Esophagus mucosa (tissue), 1 donor: ENCODE data around the gene MACROD2. TPM values are rescaled to one million over a fixed set of nuclear protein-coding genes. Genes with fewer than 3 reads are reported as not detected.
"Not testable (repeated sequence)": the region's sequence is repeated elsewhere in the genome, so short reads cannot be mapped to it uniquely, and the experiment has no call there.

Source experiments
- ATAC-seq: fragments of 200-7000 bp; cut with Tn5 transposase; one replicate; pipeline ENCODE4 v1.9.1; 2020
- total RNA-seq: library from RNA; stranded (reverse); gene quantifications from one replicate; pipeline ENCODE4 v1.2.4, GENCODE V29; 2023
- donor health status: DM: yes; HTN: yes; CAD: no.

Gene MACROD2
- total RNA-seq, 1 donor from 2014 or later: 2.2 TPM

DNA sequence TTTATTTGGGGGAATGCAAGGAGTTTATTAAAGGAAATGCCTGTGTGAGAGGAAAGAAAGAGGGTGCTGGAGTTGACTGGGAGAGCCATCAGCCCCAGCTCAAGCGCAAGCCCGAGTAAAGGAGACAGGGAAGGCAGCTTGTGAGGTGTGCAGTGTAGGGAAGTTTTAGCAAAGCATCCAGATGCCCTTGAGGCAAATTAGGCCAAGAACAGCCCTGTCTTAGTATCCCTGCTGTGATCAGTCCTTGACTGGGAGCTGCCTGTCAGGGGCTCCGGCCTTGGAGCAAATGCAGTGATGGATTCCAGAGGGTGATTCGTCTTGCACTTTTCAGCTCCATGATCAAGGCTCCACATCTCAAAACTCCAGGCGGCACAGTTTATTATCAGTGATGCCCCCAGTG is 2016.2 kb downstream of the MACROD2 start:
- ATAC-seq: no peak

DNA sequence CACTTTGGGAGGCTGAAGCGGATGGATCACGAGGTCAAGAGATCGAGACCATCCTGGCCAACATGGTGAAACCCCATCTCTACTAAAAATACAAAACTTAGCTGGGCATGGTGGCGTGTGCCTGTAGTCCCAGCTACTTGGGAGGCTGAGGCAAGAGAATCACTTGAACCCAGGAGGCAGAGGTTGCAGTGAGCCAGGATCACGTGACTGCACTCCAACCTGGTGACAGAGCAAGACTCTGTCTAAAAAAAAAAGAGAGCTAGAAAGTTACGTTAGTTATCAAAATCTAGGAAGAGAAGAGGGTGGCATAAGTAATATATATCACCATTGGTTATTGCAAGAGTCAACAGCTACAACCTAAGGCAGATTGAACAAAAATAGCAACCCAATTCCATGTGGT is 2017.6 kb downstream of the MACROD2 start:
- not testable (repeated sequence) for ATAC-seq

DNA sequence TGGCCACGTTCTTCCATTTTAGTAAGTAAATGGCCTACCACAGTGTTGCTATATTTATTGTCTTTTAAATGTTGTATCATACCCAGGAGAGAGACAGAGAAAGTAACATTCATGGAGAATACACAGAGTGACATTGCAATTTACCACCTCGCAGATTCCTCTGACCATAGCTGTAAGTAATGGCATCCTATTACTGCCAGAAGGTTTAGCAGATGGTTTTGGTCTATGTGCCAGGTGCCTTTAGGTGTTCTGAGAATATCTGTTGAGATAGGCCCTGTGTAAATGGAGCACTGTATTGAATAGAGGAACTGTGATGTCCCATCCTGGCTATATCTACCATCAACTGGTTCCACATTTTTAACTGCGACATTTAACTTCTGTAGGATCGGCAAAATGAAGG is 2018.3 kb downstream of the MACROD2 start:
- no peak for ATAC-seq

DNA sequence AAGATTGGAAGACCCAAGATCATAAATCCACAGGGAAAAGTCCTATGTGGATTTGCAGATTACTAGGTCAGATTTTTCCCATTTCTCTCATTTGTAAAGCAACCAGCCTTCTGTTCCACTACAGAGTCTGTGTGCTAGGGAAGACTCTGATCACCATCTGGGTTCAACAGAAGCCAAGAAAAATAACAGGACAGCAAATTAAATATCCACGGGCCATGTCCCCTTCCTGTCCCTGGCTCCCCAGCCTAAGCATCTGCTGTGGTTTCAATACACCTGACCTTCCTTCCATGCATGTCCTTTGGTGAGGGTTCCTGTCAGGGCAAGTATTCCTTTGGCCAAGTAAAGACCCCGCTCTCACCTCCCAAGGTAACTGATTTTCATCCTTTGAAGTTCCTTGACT is 2019.1 kb downstream of the MACROD2 start:
- no peak for ATAC-seq

DNA sequence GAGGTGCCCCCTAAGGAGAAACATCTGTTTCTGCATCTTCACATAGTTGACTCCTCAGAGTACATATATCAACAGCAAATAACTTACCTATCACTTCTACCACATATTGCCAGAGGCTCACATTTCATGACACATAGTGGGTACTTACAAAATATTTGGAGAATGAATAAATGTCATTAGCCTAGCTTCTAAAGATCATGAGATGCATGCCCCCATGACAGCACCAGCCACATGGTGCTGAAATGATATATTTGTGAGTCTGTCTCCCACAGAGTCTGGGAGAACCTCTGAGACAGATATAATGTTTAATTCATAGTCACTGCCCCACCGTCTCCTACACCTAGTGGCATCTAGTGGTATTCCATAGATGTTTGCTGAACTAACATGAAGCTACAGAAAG is 2022.3 kb downstream of the MACROD2 start:
- ATAC-seq: no peak

DNA sequence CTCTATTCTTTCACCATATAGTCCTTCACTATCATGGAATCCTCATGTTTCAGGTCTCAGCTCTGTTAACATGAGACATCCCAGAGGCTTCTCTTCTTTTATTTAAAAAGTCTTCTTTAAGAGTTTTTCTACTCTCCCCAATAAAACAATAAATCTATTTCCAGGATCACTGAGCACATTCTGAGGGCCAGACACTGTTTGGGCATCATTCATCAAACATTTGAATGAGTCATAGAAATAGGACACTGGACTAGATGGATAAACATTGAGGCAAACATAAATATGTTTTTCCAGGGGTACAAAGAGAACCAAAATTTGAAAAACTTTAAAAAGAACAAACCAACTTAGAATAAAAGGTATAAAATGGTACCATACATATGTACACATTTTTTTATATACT is 2023.6 kb downstream of the MACROD2 start:
- ATAC-seq: no peak

DNA sequence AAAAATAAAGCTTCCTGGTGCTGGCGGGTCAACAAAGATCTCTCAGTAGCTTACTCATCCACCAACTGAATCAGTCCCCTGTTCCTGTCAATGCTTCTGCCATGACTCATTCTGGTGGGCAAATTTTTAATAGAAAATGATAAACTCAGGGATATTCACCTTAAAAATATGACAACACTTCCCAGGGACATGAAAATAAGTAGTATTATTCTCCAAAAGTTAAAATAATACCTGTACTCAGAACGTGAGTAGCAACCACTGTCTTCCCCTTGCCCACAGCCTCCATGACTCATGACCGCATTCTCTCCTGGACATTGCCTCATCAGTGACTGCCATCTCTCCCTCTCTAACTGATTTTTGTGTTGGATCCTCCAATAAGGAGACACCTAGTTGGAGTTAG is 2025.7 kb downstream of the MACROD2 start:
- ATAC-seq: no peak

DNA sequence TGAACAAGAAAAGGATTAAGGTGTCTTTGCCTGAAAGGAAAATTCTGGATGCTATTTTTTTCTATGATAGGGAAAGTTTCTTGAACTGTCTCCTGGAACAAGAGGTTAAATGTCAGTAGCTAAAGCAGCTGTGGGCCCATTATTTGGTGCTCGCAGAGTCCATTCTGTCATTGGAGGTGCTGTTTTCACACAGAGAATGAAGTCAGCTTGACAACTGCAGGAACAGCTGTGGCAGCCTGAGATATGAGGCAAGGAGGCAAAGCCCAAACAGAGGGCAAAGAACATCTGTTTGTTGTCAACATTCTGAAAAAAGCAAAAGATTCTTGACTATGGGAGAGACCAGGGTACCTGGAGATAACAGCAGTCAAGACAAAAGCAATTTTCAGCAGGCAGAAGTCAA is 2029.8 kb downstream of the MACROD2 start:
- ATAC-seq: no peak

DNA sequence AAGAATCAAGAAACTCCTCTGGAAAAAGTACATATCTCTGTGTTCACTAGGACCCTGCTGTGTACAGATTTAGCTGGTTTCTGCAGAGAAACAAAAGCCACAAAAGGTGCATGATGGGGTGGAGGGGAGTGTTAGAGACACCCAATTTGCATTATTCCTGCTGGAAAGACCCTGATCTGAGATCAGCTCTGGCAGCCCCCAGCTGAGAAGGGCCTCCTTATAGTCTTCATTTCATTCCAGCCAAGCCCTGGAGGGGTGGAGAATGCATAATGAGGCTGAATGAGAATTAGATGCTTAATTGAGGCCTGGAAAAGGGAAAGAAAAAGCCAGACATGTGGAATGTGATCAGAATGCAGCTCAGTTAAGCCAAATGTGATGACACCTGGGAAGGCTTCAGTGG is 2032.4 kb downstream of the MACROD2 start:
- ATAC-seq: no peak

DNA sequence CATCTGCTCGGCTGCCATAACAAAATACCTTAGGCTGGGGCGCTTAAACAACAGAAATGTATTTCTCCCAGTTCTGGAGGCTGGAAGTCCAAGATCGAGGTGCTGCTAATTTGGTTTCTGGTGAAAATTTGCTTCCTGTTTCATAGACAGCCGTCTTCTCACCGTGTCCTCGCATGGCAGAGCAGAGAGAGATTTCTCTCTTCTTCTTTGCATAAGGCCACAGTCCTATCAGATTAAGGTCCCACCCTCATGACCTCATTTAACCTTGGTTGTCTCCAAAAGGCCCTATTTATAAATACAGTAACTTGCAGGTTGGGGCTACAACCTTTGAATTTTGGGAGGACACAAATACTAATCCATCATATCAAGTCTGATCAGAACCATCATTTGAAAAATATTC is 2033.6 kb downstream of the MACROD2 start:
- no peak for ATAC-seq

DNA sequence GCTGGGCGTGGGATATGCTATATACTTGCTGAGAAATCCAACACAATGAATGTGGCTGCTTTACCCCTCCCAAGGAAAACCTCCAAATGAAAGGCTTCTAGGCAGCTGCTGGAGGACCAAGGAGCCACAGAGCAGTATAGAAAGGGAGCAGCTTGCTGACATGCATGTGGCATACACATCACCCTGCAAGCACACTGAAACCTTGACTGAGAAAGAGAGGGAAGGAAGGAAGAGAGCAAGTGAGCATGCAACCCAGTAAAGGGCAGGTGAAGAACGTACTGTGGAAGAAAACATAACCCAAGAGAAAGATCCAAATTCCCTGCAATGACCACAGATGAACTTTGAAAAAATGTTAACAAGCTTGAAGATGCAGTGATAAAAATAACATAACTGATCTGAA is 2034.9 kb downstream of the MACROD2 start:
- no peak for ATAC-seq

DNA sequence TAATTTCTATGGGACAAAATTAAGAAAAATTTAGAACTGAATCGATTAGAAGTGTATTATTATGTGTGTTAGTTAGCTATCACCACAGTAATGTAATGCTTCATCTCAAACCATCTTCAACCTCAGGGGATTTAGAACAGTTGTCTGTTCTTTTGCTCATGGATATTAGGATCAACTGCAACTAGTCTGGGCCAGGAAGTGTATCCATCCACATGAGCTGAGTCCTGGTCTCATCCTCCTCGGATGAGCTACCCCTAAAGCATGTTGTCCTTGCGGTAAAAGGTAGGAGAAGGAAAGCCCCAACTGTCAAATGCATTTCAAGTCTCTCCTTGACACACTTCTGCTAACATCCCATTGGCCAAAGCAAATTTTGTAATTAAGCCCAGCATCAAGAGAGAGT is 2040.3 kb downstream of the MACROD2 start:
- no peak for ATAC-seq

DNA sequence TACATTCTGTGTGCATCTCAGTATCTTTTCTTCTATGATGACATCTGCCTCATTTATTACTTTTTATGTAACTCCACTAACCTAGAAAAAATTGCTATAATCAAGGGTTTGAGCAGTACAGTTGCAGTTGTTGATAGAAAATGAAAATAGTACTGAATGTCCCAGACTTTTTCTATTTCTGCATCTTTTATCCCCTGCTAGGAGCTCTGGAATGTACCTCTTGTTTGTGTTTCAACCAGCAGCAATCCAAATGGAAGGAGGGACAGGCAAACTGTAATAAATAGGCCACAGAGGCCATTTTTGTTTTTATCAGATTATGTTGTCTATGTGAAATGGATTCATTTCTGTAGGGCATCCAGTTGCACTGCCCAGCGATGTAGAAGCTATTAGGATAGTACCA is 2041.0 kb downstream of the MACROD2 start:
- no peak for ATAC-seq

DNA sequence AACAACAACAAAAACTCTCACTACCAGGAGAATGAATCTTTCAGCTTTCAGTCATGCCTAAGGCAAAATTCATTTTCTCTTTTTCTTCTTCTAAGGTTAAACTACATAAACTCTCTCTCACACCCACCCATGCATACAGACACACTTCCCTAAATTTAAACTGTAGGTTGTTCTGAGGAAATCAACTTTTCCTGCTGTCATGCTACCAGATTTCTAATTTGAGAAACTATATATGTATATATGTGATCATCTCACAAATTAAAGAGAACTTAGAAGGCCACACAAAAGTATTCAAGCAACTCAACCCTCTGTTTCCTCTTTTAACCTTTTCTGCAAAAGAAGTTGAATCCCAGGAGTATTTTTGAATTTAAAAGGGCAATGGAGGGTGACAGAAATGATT is 2045.4 kb downstream of the MACROD2 start:
- no peak for ATAC-seq

DNA sequence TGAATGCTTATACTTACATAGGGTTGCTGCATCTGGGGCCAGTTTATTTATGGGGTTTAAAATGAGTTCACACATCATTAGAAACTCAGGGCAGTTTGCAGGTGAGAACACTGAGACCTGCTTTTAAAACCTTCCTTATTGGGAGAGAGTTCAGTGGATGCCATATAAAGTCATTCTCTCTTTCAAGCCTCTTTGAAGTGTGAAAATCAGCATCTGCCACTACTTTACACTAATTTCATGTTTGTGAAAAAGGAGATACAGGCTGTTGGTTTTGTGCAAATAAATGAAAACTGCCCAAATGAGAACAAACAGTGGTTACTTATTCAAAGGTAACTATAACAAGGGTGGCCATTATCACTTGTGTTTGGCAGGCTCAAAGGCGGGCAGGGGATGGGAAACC is 2047.4 kb downstream of the MACROD2 start:
- ATAC-seq: no peak

DNA sequence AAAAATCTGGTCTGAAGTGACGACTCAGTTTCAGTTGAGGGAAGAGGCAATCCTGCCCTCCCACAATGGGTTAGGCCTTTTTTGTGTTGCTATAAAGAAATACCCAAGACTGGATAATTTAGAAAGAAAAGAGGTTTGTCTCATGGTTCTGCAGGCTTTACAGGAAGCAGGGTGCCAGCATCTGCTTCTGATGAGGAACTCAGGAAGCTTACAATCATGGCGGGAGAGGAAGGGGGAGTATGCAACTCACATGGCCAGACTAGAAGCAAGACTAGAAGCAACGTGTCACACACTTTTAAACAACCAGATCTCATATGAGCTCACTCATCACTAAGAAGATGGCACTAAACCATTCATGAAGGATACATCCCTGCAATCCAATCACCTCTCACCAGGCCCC is 2048.6 kb downstream of the MACROD2 start:
- ATAC-seq: no peak

DNA sequence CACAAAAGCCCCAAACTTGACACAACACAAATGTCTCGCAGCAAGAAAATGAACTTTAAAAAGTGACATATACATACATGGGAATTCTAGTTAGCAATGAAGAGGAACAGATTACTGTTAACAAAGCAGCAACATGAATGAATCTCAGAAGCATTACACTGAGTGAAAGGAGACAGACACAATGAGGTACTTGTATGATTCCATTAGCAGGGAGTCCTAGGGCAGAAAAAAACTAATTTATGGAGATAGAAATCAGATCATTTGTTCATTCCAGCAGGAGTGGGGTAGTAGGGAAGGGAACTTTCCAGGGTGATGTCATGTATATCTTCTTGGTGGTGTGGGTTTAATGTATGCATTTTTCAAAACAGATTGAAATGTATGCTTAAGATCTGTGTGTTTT is 2053.6 kb downstream of the MACROD2 start:
- no peak for ATAC-seq

DNA sequence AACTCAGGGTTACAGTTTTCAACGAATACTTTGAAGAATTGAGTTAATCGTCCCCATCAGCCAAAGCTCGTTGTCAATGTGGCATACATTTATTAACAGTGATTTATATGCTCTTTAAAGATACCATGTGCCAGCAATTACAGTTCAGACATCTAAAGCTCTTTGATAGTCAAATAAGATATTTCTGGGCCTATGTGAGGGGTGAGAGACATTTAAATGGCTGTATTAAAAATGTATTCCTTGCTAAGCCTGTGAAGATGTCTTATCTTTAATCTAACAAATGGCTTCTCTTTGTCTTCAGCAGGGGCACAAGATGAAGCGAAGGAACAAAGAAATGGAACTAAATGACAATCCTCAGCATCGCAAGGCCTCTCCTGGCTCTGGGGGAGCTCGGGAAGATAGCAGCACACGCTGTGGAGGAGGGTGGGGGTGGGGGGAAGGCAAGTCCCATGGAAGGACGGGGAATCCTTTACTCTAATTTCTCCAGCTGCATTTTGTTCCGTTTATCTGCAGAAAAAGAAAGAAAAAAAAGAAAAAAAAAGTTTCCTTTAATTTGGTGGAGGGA is 2054.3 kb downstream of the MACROD2 start:
- no peak for ATAC-seq

DNA sequence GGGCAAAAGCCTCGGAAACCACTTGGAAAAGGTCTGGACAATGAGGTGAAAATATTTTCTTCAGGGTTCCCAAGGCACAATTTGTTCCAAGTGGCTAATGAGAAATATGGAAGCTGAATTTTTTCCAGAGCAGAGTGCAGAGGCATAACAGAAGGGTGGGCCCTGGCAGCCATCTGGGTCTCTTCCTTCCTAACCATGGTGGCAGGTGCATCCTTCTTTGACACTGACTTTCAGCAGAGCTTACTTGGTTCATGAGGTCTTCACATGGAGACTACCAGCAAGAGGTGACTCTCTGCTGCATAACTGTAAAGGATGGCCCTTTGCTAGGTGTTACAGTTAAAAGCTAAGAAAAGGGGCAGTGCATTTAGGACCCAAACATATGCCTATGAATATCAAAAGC is 2055.1 kb downstream of the MACROD2 start:
- no peak for ATAC-seq

DNA sequence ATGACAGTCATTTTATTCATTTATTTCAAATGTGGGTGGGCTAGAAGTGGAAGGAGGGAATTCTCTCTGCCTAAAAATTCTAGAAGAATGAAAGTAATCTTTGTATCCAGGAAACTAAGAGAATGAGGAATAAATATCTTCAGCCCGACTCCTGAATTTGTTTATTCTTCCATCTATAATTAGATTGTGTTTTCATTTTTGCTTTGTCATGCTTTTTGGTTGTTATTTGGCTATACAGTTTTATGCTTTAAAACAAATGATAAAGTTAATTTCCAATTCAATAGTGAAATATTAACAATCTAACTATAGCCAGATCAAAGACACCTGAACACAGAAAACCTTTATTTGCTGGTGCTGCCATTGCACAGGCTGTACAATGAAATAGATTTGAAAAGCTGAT is 2056.7 kb downstream of the MACROD2 start:
- ATAC-seq: no peak

DNA sequence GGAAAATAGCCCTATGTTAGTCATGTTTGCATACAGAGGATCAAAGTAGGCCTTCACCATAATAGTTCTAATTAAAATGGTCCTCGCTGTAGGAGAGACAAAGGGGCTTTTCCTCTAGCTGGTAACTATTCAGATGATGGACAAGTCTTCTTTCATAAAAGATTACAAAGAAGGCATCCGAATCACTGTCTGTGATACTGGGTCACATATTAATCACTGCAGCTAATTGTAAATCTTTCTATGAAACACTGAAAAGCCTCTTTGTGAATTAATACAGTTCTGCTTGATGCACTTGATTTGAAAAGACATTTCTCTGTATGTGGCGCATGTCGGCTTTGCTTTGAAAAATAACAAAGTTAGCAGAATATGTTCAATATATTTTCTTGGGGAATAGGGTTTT is 2057.1 kb downstream of the MACROD2 start:
- ATAC-seq: no peak

DNA sequence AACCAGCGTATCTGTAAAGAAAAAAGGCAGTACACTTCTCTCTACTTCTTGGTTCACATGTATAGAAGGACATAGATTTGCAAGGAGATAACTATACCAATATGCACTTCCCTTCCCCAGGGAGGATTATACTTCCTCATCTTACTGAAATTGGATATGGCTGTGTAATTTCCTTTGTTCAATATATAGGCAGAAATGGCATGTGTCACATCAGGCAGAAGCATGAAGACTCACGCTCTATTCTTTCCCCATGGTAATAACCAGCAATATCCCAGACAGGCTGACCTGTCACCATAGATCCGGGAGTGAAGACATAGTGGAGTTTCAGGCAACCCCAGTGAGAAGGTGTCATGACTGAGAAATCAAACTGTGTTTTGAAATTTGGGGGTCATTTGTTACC is 2059.7 kb downstream of the MACROD2 start:
- ATAC-seq: no peak

DNA sequence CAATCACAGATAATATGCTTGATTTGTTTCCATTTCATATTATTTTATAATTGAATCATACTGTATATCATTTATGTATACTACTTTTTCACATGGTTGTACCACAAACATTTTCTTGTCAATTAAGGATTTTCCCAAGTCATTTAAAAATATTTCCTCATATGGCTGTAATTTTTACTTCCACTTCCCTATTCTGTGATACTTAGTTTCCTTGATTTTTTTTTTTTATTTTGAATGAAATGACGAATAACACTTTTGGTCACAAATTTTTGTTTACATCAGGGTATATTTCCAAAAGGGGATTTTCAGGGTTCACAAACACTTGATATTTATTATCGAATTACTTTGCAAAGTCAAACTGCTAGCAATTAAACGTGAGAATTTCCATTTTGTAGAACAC is 2062.3 kb downstream of the MACROD2 start:
- ATAC-seq: no peak

DNA sequence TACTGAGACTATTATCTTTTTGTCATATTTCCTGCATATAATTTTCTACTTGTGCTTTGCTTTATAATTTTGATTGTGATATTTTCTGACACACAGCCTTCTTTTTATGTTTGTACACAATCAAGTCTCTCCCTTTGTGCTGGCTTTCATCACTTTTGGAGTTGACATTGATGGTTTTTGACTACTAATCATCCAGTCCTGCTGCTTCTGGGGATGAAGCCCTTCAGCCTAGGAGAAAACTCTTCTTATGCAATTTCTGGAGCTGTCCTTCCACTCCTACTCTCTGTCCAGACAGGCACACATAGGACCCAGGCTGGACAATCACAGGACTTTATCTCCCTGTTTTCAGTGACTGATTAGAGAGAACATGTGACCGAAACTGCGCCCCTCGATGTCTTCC is 2063.0 kb downstream of the MACROD2 start:
- ATAC-seq: no peak

DNA sequence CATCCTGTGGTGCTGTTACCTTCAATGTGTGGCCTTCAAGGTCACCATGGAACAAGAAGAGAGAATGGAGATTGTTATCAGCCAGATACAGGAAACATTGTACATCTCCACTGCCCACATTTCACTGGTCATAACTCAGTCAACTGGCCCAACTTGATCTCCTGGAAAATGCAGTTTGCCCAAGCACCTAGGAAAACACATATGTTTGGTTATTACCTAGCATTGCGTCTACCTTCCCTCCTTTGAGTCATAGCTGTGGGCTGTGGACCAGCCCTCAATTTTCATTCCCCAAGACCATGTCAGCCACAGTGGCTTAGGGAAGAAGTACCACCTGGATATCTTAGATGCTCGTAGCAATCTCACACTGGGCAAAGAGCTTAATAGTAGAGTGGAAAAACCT is 2064.5 kb downstream of the MACROD2 start:
- no peak for ATAC-seq

DNA sequence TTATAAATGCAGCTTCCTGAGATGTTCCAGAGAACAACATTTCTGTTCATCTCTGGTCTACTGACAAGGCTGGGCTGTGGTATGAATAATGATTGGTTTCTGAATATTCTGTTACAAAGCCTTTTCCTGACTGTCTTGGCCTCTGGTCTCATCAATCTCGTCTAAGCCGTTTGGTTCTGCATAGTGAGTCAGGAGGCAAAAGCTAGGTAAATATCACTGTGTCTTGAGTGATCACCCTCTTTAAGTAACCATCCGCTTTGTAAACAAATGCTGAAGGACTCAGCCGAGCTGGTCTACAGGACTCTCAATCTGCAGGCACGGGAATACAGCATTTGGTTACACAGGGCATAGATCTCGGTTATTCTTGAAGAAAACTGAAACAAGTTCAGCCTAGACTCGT is 2066.0 kb downstream of the MACROD2 start:
- ATAC-seq: no peak
